RKO (cell line): ENCODE results near the gene CLTCL1.

Experiments
- DNase-seq: peaks from one replicate; pipeline ENCODE4 v3.0.0-alpha.2; 2016; ENCODE audit warnings: low spot score

Gene CLTCL1

GRCh38 chr22:19150482-19151328 is 140.8 kb downstream of the CLTCL1 start:
- no peak for DNase-seq

DNA sequence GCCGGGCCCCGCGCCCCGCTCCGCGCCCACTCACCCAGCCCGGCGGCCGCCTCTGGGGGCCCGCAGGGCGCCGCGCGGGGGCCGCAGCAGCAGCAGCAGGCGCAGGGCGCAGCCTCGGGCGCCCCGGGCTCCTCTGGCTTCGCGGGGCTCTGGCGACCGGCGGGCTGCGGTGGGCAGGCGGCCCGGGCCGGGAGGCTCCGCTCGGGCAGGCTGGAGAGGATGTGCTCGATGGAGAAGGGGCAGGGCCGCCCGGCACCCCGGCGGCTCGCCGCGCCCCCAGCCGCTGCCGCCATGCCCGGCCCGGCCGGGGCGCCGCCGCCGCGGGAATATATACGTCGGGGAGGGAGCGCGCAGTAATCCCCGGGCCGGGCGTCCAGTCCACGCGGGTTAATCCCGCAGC is 141.5 kb downstream of the CLTCL1 start, which contains the start of gene GSC2:
GSC2 (minus strand) TSS at position 302 of the 400 bp plus-strand sequence; CDS start at position 293, 9 bp downstream.
- DNase-seq = no peak

- no peak for DNase-seq
Measured at GRCh38 chr22:19149047-19149883, 142.3 kb downstream of the CLTCL1 start.

DNA sequence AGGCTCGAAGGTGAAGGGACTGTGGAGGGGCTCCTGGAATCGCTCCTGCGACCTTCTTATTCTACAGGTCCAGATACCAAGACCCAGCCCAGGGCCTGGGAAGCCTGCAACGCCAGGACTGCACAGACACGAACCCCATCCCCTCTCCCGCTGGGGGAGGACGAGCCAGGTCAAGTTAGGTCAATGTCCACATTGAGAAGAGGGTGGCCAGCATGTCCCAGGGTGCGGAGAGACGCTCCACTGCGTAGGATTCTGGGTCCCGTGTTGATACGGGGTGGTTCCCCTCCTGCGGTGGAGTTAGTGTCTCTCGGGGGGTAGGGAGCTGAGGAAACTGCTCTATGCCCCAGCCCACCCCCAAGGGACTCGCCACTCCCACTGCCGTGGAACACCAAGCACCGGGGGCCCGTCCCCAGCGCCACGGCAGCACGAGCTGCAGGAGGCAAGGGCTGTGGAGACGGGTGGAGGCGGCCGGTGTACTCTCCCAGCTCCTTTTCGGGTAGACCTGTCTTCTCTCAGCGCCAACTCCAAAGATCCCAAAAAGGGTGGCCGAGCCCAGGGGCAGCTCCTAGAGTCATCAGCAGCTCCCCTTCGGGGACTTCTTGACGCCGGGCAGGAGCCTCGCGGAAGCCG is 143.0 kb downstream of the CLTCL1 start:
- DNase-seq = no peak

DNA sequence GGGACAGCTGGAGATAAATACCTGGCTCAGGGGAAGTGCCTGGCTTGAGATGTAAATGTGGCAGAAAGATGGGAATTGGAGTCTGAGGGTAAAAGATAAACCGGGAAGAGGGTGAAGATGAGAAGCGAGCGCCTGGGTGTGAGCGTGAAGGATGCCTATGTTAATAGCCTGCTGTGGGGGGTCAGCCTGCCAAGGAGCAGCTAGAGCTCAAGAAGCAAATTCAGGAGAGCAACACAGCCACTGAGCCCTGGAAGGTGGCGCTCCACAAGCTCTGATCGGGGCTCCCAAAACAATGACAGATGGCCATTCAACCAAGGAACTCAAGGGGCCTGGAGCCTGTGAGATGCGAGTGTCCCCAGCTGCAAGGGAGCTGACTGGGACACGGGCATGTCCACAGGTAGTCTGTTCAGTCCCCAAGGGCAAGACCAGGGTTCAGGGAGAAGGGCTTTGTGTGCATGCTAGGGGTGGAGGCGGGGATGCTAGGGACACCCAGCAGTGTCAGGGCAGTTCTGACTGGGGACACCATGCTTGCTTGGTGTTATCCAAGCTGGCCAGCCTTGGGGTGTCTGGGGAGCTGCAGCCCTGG is 144.2 kb downstream of the CLTCL1 start:
- no peak for DNase-seq

DNA sequence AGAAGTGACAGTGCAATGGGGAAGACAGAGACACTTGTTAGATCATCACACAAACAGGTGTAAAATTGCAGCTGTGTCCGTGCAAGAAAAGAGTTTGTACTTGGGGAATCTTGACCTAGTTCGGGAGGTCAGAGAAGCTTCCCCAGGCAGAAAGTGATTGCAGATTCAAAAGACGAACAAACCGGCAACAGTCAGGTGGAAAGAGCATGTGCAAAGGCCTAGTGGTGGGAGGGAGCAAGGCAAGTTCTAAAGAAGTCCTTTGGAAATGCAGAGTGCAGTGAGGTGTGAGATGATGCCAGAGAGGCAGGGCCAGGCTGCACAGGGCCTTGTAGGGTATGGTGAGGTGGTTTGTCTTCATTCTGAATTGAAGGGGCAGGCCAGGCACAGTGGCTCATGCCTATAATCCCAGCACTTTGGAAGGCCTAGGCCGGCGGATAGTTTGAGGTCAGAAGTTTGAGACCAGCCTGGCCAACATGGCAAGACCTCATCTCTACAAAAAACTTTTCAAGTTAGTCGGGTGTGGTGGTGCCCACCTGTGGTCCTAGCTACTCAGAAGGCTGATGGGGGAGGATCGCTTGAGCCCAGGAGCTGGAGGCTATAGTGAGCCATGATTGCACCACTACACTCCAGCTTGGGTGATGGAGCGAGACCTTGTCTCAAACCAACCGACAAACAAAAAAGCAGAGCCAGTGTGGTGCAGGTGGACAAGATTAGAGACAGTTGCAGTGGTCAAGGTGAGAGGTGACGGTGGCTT is 145.1 kb downstream of the CLTCL1 start:
- DNase-seq = no peak

- DNase-seq = peak; percentile 51
Measured at GRCh38 chr22:19143967-19144400, 147.5 kb downstream of the CLTCL1 start.

DNA sequence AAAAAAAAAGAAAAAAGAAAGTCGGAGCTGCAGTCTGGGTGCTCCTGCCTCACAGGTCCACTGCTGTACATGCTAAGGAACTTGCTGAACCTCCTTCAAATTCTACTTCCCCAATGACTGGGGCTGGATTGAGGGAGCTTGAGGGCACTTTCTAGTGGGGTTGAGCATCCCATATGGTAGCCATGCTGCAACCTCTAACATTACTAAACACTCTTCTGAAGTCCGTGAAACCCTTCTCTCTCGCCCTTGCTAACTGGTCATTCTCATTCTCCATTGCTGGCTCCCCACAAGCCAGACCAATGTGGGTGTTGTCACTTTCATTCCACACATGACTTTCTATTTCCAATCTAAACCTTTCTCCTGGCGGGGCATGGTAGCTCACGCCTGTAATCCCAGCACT is 148.3 kb downstream of the CLTCL1 start:
- no peak for DNase-seq

GRCh38 chr22:19142394-19142793 is 149.1 kb downstream of the CLTCL1 start:
- DNase-seq = no peak

- no peak for DNase-seq
Measured at GRCh38 chr22:19139974-19140373, 151.5 kb downstream of the CLTCL1 start.

- no peak for DNase-seq
Measured at GRCh38 chr22:19139001-19139356, 152.5 kb downstream of the CLTCL1 start.

GRCh38 chr22:19138217-19139000 is 153.1 kb downstream of the CLTCL1 start:
- no peak for DNase-seq

DNA sequence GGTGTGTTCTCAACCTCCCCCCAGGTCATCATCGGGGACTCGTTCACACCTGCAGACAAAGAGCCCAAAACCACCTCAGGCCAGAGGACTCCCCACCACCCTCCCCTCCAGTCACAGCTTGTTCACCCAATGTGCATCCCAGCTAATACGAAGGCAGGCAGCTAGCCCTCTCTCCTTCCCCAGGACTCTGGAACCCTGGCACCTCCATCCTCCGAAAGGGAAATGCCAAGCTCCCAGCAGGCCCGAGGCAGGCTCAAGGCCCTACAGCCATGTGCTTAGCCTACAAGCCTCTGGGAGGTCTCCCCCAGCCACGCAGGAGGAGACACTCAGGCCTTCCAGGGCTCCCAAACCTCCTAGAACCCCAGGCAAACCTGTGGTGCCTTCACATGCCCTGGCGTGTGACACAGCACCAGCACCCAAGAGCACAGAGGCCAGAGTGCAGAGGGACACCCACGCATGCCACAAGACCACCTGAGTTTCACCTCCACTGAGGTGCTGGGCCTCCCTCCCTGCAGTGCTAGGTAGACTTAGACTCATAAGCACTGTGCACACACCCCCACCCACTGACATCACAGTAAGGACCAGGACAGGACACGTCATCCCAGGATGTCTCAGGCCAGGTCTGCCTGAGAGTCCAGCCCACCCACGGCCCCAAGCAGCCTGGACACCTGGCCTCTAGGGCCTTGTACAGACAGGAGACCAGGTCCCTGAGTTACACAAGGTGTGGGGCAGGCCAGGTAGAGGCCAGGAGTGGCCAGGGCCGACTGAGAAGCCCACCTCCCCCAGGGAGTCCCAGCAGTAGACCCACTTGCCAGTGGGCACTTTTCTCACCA is 153.9 kb downstream of the CLTCL1 start:
- no peak for DNase-seq

DNA sequence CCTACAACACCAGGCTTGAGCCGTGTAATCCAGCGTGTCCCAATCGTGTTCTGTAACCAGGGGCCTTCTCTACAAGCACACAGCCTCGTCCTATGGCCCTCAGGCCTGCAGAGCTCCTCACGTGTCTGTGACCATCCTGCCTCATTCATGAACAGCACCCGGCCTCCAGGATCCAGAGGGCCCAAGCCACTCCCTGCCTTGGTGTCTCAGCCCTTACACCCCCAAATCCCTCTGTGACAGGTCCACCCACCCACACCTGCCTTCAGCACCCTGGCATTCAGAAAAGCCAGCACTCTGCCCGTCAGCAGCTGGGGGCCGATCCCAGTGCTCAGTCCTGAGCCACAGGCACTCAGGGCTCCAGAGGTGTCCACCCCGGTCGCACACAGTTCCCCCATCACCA is 154.6 kb downstream of the CLTCL1 start:
- DNase-seq = no peak

DNA sequence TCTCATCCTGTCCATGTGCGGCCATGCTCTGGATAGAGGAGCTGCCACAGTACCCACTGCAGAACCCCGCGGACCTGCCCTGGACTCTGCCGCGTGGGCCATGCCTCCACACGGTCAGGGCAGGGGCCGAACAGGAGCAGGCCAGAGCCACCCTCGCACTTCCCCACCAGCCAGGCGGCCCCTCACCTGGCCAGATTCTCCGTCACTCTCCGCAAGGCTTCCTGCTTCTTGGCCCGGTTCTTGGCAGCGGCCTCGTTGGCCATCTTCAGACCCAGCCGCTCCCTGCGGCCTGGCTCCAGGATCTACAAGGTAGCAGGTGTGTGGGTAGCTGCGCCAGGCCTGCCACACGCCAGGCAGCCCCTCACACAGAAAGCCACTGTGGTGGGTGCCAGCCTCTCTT is 156.6 kb downstream of the CLTCL1 start:
- no peak for DNase-seq

DNA sequence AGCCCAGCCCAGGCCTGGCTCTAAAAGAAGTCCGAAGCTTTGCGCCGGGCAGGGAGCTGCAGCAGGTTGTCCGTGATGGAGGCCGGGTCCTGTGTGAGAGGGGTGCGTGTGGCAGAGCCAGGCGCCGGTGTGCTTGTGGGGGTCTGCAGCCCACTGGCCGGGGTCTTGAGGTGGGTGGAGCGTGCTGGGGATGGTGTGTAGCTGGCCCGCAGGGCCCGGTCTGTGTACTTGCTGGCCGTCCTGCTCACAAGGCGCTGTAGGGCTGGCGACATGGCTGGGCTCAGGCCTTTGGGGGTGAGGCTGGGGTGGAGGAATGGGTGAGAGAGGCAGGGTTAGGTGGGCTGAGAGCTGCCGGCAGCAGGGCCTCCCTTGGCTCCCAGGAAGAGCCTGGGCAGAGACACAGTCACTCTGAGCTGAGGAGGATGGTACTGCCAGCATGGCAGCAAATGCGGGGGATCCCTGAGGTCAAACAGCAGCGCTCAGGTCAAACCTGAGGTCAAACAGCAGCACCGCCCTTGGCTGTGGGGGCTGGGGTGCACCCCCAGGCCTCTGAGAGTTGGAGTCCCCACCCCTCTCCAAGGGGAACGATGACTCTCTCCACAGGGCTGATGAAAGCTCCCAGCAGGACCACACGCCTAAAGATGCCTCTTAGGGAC is 157.2 kb downstream of the CLTCL1 start:
- DNase-seq = no peak

- DNase-seq = no peak
Measured at GRCh38 chr22:19133561-19133960, 158.0 kb downstream of the CLTCL1 start.

DNA sequence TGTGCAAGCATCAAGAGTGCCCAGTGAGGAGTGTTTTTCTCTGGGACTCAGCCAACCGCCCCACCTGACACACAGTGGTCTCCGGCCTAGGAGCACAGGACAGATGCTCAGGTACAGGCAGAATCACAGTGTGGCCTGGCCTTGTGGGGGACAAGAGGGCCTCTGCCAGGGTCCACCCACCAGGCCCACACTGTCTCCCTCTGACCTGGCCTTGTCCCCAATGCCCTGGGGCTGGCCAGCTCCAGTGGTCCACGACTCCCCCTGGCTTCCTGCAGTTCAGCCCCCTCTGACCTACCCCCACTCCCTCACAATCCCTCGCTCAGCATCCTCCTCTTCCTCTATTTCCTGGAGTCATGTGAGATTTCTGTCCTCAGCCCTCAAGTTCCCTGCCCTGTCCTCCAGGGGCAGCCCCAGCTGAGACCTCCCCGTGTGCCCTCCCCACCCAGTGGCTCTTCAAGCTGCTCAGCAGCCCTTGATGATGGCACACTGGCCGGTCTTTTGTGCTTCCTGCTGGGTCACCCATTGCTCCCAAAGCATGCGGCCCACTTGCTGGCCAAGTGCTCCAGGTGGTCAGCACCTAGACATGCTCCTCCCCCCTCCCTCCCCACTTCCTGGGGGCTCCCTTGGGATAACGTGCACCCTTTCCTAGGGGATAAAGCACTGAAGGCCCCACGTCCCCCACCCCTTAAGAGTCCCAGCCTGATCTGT is 158.7 kb downstream of the CLTCL1 start:
- DNase-seq = no peak

DNA sequence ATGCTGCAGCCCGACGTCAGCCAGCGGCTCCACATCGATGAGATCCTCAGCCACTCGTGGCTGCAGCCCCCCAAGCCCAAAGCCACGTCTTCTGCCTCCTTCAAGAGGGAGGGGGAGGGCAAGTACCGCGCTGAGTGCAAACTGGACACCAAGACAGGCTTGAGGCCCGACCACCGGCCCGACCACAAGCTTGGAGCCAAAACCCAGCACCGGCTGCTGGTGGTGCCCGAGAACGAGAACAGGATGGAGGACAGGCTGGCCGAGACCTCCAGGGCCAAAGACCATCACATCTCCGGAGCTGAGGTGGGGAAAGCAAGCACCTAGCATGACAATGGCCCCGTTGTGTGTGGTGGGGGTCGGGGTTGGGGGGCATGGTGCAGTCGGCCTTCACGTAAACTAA is 159.4 kb downstream of the CLTCL1 start:
- DNase-seq = no peak
